ENCODE data around the gene CACNA2D3. TPM values are rescaled to one million over a fixed set of nuclear protein-coding genes. Genes with fewer than 3 reads are reported as not detected.

Gene CACNA2D3
- polyA plus RNA-seq, 3 donors = 8.3 to 21.5 (median 10.4) TPM

- Histone ChIP-seq H3K4me2 (replicated peaks; ENCODE audit: extremely low read depth, low read length, poor library complexity, severe bottlenecking) (no peak overlapping the region), H3K79me2 (ENCODE audit: insufficient read depth, low read length) (no peaks in the 10 kb centered on the region), H3K27ac (ENCODE audit: low read depth in 1 of 2, low read length in 2 of 2) (no peak overlapping the region), H3K9ac (ENCODE audit: insufficient read depth, low read length, poor library complexity, severe bottlenecking) (no peak overlapping the region), H3K27me3 (ENCODE audit: control insufficient read depth in 2 of 2, insufficient read depth in 2 of 2, low read length in 2 of 2) (no peaks in the 10 kb centered on the region), H3K9me3 (replicated peaks in 1 of 2; ENCODE audit: control insufficient read depth in 1 of 2, insufficient read depth in 1 of 2, low read length in 2 of 2) (no peaks in the 10 kb centered on the region), H2AFZ (ENCODE audit: insufficient read depth, low read depth, low read length, poor library complexity, severe bottlenecking) (no peak overlapping the region), H3K4me1 (ENCODE audit: control insufficient read depth in 1 of 2, insufficient read depth in 2 of 2, low read length in 2 of 2) (no peaks in the 10 kb centered on the region), H3K36me3 (replicated peaks in 1 of 2; ENCODE audit: control insufficient read depth in 1 of 2, insufficient read depth in 2 of 2, low read length in 2 of 2) (no peaks in the 10 kb centered on the region), H3K4me3 (replicated peaks in 1 of 3; ENCODE audit: low read depth in 2 of 3, low read length in 3 of 3) (no peak overlapping the region), H4K20me1 (ENCODE audit: insufficient read depth, low read length) (no peaks in the 10 kb centered on the region)
- intact Hi-C loops (cut with micrococcal nuclease) = no loop called here
- no peaks in the 10 kb centered on the region for H3K4me1 Mint-ChIP-seq
- H3K4me3 Mint-ChIP-seq = no peak overlapping the region
- peaks cover 3 to 12% (median 6%) of the 10 kb centered on the region in 7 donors for H3K9me3 Mint-ChIP-seq
- H3K27me3 Mint-ChIP-seq (ENCODE audit: low read depth in 3 of 3) = no peaks in the 10 kb centered on the region
- no peaks in the 10 kb centered on the region for H3K36me3 Mint-ChIP-seq
- TF ChIP-seq CTCF (IDR thresholded peaks at IDR 0.05) = no peak
- no peak overlapping the region for H3K27ac Mint-ChIP-seq
- WGBS (ENCODE audit: insufficient coverage) = 80% methylated on average over 1 of the region's 3 CpGs
- DNase-seq = no peak
These were observed 384.3 kb downstream of the CACNA2D3 start for GRCh38 chr3:54506603-54507002.

- Histone ChIP-seq H3K4me3 (replicated peaks in 1 of 3; ENCODE audit: low read depth in 2 of 3, low read length in 3 of 3) (no peak overlapping the region), H3K27ac (ENCODE audit: low read depth in 1 of 2, low read length in 2 of 2) (no peak overlapping the region), H3K4me2 (replicated peaks; ENCODE audit: extremely low read depth, low read length, poor library complexity, severe bottlenecking) (no peak overlapping the region), H3K79me2 (ENCODE audit: insufficient read depth, low read length) (no peaks in the 10 kb centered on the region), H3K9me3 (replicated peaks in 1 of 2; ENCODE audit: control insufficient read depth in 1 of 2, insufficient read depth in 1 of 2, low read length in 2 of 2) (no peaks in the 10 kb centered on the region), H3K36me3 (replicated peaks in 1 of 2; ENCODE audit: control insufficient read depth in 1 of 2, insufficient read depth in 2 of 2, low read length in 2 of 2) (no peaks in the 10 kb centered on the region), H3K4me1 (ENCODE audit: control insufficient read depth in 1 of 2, insufficient read depth in 2 of 2, low read length in 2 of 2) (no peaks in the 10 kb centered on the region), H3K9ac (ENCODE audit: insufficient read depth, low read length, poor library complexity, severe bottlenecking) (no peak overlapping the region), H4K20me1 (ENCODE audit: insufficient read depth, low read length) (no peaks in the 10 kb centered on the region), H3K27me3 (ENCODE audit: control insufficient read depth in 2 of 2, insufficient read depth in 2 of 2, low read length in 2 of 2) (no peaks in the 10 kb centered on the region), H2AFZ (ENCODE audit: insufficient read depth, low read depth, low read length, poor library complexity, severe bottlenecking) (no peak overlapping the region)
- TF ChIP-seq CTCF (IDR thresholded peaks at IDR 0.05) = no peak
- 89% methylated on average over 1 of the region's 1 CpG for WGBS (ENCODE audit: insufficient coverage)
- Mint-ChIP-seq H3K27ac (no peak overlapping the region), H3K36me3 (no peaks in the 10 kb centered on the region), H3K4me3 (no peak overlapping the region), H3K4me1 (no peaks in the 10 kb centered on the region), H3K27me3 (ENCODE audit: low read depth in 3 of 3) (no peaks in the 10 kb centered on the region), H3K9me3 (peaks cover 3 to 15% (median 6%) of the 10 kb centered on the region in 7 donors)
- intact Hi-C loops (cut with micrococcal nuclease) = no loop called here
- DNase-seq = no peak
These were observed 385.6 kb downstream of the CACNA2D3 start for GRCh38 chr3:54507876-54508460.

Measured in CD14-positive monocyte (primary cell).